GM12878 (cell line): ENCODE measurements around the gene REPIN1. TPM values are rescaled to one million over a fixed set of nuclear protein-coding genes. Genes with fewer than 3 reads are reported as not detected.
A peak's percentile ranks its signal among the peaks of the same experiment; 100 is the strongest.

Source experiments
- CREM ChIP-seq: IDR thresholded peaks from 2 replicates; pipeline ENCODE4 v1.6.1; 2014; ENCODE audit warnings: antibody characterized with exemption, low read depth
- JUNB ChIP-seq: IDR thresholded peaks from 2 replicates; pipeline ENCODE4 v1.6.1; 2016; ENCODE audit warnings: antibody characterized with exemption, mild to moderate bottlenecking
- KAT2A ChIP-seq: conservative IDR thresholded peaks from 2 replicates; pipeline ENCODE4 v1.6.1; 2011; ENCODE audit warnings: low read depth, low read length; ENCODE audit not compliant: control insufficient read depth
- LARP7 ChIP-seq: fragments of 450-650 bp; IDR thresholded peaks from 2 replicates; pipeline ENCODE4 v1.6.1; 2017; ENCODE audit warnings: mild to moderate bottlenecking
- NKRF ChIP-seq: fragments of 450-650 bp; conservative IDR thresholded peaks from 2 replicates; pipeline ENCODE4 v1.6.1; 2017; ENCODE audit warnings: mild to moderate bottlenecking, moderate library complexity
- PBX3 ChIP-seq: IDR thresholded peaks from 2 replicates; pipeline ENCODE4 v1.6.1; 2011; ENCODE audit warnings: mild to moderate bottlenecking, low read depth, low read length, moderate library complexity; ENCODE audit not compliant: insufficient replicate concordance
- RELA ChIP-seq: fragments of 450-650 bp; IDR thresholded peaks from 2 replicates; pipeline ENCODE4 v1.8.0; 2014; ENCODE audit warnings: borderline replicate concordance; ENCODE audit not compliant: partially characterized antibody
- SREBF1 ChIP-seq: IDR thresholded peaks from 2 replicates; pipeline ENCODE4 v1.6.1; 2012; ENCODE audit warnings: mild to moderate bottlenecking, low read length
- TBL1XR1 ChIP-seq: IDR thresholded peaks from 2 replicates; pipeline ENCODE4 v1.6.1; 2012; ENCODE audit warnings: low read depth, low read length, improper control_type of control experiment
- ZNF207 ChIP-seq: fragments of 450-650 bp; IDR thresholded peaks from 2 replicates; pipeline ENCODE4 v1.6.1; 2014; ENCODE audit warnings: antibody characterized with exemption, mild to moderate bottlenecking, borderline replicate concordance
- ZNF622 ChIP-seq: fragments of 450-650 bp; IDR thresholded peaks from 2 replicates; pipeline ENCODE4 v1.6.1; 2017; ENCODE audit warnings: mild to moderate bottlenecking, inconsistent platforms
- polyA plus RNA-seq, 11 experiments: library from polyadenylated mRNA; depleted of rRNA in 4 of 11; unstranded in 6 of 11; stranded (reverse) in 5 of 11; fragments of >200 nt; fragmentation: Nextera tagmentation in 4 of 11; fragmentation: Illumina TruSeq in 1 of 11; extraction: Ambion mirVana in 4 of 11; extraction: Trizol in 1 of 11; gene quantifications; 1 replicate in 1 of 11; 2 replicates in 10 of 11; pipeline versions ENCODE4 v1.2.1 to v1.2.3, GENCODE V29; 2011 to 2016; ENCODE audit warnings: inconsistent platforms in 2 of 11, missing spikeins in 2 of 11, low read depth in 1 of 11
- total RNA-seq, 4 experiments: library from RNA; depleted of rRNA in 3 of 4; stranded (reverse); fragments of >200 nt in 3 of 4; fragmentation: Illumina TruSeq in 1 of 4; extraction: Trizol in 1 of 4; gene quantifications; 2 replicates each; pipeline versions ENCODE4 v1.2.1 to v1.2.3, GENCODE V29; 2013 to 2021
- TF ChIP-seq, protein P1 (sequence below): IDR thresholded peaks from 2 replicates; pipeline ENCODE4 v1.6.1; 2012; ENCODE audit warnings: low read depth, low read length, improper control_type of control experiment

Gene REPIN1
- total and polyA plus RNA-seq, 10 of the 15 experiments (the other 5 are each of a cell fraction or from before 2014, with no cell fraction given): 5.1 to 172 (median 76.9) TPM

DNA sequence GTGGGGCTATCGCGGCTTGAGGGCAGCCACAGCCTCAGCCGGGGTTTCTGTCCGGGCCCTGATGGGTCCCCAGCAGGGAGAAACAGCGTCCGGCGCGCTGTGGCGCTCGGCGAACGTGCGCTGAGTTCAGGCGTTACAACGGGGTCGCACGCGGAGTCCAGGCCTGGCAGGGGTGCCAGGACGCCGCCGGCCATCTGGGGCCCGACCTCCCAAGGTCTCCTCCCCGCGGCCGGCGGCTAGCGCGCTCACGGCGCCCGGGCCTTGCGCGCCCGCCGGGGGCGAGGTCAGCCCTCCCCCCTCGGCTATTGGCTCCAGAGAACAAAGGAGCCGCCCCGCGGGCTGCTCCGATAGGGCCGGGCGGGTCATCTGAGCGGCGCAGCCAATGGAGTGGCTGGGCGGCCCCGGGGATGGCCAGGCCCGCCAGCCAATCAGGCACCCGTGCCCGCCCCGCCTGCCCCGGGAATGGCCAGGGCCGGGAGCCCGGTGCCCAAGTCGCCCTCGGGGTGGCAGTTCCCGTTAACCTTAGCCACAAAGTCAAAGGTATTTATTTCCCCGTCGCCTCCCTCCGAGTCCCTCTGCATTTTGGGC lies 10.3 kb downstream of the REPIN1 start, which contains the start of gene ZNF775 (continued):
- TF ChIP-seq NKRF (peak; percentile 76), PBX3 (peak; percentile 92), ZNF207 (peak; percentile 56; the same call in 1 of the 2 replicates), CREM (no peak), JUNB (no peak), SREBF1 (0 out of 2 replicates have a peak, but pooled peaks have one; percentile 26), LARP7 (peak; percentile 87), ZNF622 (no peak), TBL1XR1 (no peak), RELA (peak; percentile 25), KAT2A (no peak)
- TF ChIP-seq, protein P1, sequence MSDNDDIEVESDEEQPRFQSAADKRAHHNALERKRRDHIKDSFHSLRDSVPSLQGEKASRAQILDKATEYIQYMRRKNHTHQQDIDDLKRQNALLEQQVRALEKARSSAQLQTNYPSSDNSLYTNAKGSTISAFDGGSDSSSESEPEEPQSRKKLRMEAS: 0 out of 2 replicates have a peak, but pooled peaks have one; percentile 28
